Measurements from ENCODE around the gene STRA6.

The STRA6 gene

DNA sequence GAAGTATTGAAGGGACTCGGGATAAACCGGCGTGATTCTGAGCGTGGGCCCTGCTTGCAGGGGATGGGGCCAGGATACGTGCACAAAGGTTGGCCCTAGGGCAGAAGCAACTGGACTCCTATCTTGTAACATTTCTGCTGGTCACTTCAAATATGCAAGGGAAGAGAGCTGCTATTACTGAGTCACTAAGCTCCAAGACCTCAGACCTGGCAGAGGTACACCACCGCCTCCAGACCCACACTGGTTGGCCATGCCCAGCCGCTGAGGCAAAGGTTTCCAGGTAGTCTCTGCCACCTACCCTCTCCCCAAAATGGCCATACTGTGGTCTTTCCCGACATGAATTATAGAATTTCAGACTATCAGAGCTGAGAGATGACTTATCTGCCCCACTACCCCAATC lies 13.4 kb upstream of the STRA6 start:
- DNase-seq (ENCODE audit: low read depth, low spot score), result no peak
- CTCF ChIA-PET, result interaction anchor here (0.7 to 1.2 kb wide), 3 partner anchors 9 to 23 kb away, joined by 3 read pairs; partner anchors contain the start of gene STRA6
- POLR2A ChIA-PET, result no interaction called here
- no peak for TF ChIP-seq CTCF (IDR thresholded peaks at IDR 0.05; ENCODE audit: insufficient read depth, low read length, missing control alignments)
- no peak overlapping the region for H3K4me3 ChIP-seq (ENCODE audit: low read depth, low read length)

- H3K4me3 ChIP-seq (ENCODE audit: low read depth, low read length), result no peak overlapping the region
- TF ChIP-seq CTCF (IDR thresholded peaks at IDR 0.05; ENCODE audit: insufficient read depth, low read length, missing control alignments), result no peak
- DNase-seq (ENCODE audit: low read depth, low spot score), result no peak
- CTCF ChIA-PET, result interaction anchor here (1.2 kb wide), 1 partner anchor 25 kb away, joined by 3 read pairs; no protein-coding TSS in a partner anchor
- POLR2A ChIA-PET, result no interaction called here
Observed at GRCh38 chr15:74214324-74215021, 11.9 kb upstream of the STRA6 start.

GRCh38 chr15:74213858-74214284 lies 11.3 kb upstream of the STRA6 start:
- no peak for TF ChIP-seq CTCF (IDR thresholded peaks at IDR 0.05; ENCODE audit: insufficient read depth, low read length, missing control alignments)
- POLR2A ChIA-PET, result interaction anchor here (0.6 kb wide), 1 partner anchor 13 kb away, joined by 3 read pairs; no protein-coding TSS in a partner anchor
- CTCF ChIA-PET, result no interaction called here
- no peak for DNase-seq (ENCODE audit: low read depth, low spot score)
- H3K4me3 ChIP-seq (ENCODE audit: low read depth, low read length), result no peak overlapping the region

DNA sequence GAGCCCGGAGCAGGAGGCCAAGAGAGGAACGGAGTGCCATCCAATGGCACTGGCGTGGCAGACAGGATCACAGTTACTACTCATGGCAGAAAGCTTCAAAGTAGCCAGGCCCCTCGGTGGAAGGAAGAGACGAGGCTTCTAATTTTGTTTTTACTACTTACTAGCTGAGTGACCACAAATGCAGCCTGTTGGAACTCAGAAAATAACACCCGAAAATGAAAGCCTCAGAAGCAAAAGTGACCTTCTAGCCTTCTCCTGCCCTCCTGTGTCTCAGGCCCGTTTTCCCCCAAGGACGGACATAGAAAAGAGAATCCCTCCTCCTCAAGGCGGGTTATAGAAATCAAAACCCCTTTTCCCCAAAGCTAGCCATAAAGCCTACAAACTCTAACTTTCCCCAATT lies 9.9 kb upstream of the STRA6 start:
- CTCF ChIA-PET, result no interaction called here
- no peak for TF ChIP-seq CTCF (IDR thresholded peaks at IDR 0.05; ENCODE audit: insufficient read depth, low read length, missing control alignments)

GRCh38 chr15:74211656-74212055 lies 9.1 kb upstream of the STRA6 start:
- TF ChIP-seq CTCF (IDR thresholded peaks at IDR 0.05; ENCODE audit: insufficient read depth, low read length, missing control alignments), result no peak
- CTCF ChIA-PET, result no interaction called here
- no peak overlapping the region for H3K4me3 ChIP-seq (ENCODE audit: low read depth, low read length)
- no peak for DNase-seq (ENCODE audit: low read depth, low spot score)
- POLR2A ChIA-PET, result no interaction called here

More for the DNA sequence above, 9.9 kb upstream of the STRA6 start:
- DNase-seq (ENCODE audit: low read depth, low spot score), result no peak
- POLR2A ChIA-PET, result no interaction called here
- no peak overlapping the region for H3K4me3 ChIP-seq (ENCODE audit: low read depth, low read length)

GRCh38 chr15:74210729-74211128 lies 8.1 kb upstream of the STRA6 start:
- CTCF ChIA-PET, result interaction anchor here (0.8 kb wide), 1 partner anchor 77 kb away, joined by 3 read pairs; no protein-coding TSS in a partner anchor
- TF ChIP-seq CTCF (IDR thresholded peaks at IDR 0.05; ENCODE audit: insufficient read depth, low read length, missing control alignments), result no peak

More at GRCh38 chr15:74210729-74211128, 8.1 kb upstream of the STRA6 start:
- POLR2A ChIA-PET, result interaction anchor here (1.1 kb wide), 1 partner anchor 14 kb away, joined by 4 read pairs; no protein-coding TSS in a partner anchor
- no peak overlapping the region for H3K4me3 ChIP-seq (ENCODE audit: low read depth, low read length)
- DNase-seq (ENCODE audit: low read depth, low spot score), result no peak

All from AG04449 (cell line).